ENCODE results near the gene SPO11. TPM values are rescaled to one million over a fixed set of nuclear protein-coding genes. Genes with fewer than 3 reads are reported as not detected.

Gene SPO11
- total RNA-seq, 5 donors from 2014 or later (not counting 1 experiment from before 2014, with no cell fraction given): not detected

DNA sequence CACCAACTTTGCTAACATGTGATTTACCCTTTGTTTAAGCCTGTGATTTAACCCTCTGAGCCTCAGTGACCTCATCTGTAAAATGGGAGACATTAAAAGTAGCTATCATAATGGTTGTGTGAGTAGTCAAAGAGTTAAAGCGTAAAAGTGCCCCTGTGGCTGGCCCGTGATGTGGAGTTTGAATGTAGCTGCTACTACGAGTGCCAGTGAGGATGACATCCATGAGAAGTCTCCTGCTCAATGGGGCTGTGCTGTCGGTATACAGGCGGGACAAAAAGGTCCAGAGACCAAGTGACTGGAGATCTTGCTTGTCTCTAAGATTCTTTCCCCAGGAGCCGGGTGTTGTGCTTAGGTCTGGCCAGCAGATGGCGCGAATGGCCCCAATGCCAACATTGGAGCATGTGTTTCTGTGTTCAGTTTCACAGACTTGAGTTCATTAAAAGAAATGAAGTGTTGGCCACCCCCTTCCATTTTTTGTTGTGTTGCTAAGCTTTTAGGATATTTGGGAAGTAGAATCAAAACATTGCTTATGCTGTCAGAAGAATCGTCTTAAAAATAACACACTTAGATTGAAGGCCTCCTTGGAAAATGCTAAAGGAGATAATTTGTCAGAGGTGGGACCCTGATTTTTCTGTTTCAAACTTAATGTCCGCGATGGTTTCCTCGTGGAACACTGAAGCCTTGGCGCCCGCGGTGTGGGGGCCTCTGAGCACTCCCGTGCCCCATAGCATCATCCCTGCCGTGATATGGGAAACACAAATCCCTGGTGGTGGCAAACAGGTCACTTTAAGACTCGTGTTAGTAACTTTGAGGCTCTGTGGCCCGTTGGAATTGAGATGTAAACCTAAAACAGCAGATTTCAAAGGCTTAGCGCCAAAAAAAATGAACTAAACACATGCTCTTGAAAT is 52.2 kb downstream of the SPO11 start:
- Histone ChIP-seq H3K36me3 (ENCODE audit: control insufficient read depth in 2 of 2, extremely low read depth in 1 of 2, insufficient read depth in 1 of 2, low read length in 1 of 2) (peaks cover 20 to 44% of the 10 kb centered on the region in 2 donors), H3K9me3 (no peaks in the 10 kb centered on the region), H3K4me1 (ENCODE audit: control insufficient read depth in 1 of 2, extremely low read depth in 1 of 2, insufficient read depth in 2 of 2, low read length in 2 of 2) (peaks cover 0 to 27% of the 10 kb centered on the region in 2 experiments), H3K4me3 (ENCODE audit: control insufficient read depth in 1 of 2, extremely low read depth in 1 of 2, low read length in 1 of 2) (no peak overlapping the region), H3K27ac (ENCODE audit: low read length) (no peak overlapping the region), H3K27me3 (replicated peaks in 1 of 2; ENCODE audit: control insufficient read depth in 2 of 2, extremely low read depth in 1 of 2, insufficient read depth in 2 of 2, low read length in 1 of 2) (no peaks in the 10 kb centered on the region)
- peaks cover 13 to 23% (median 14%) of the 10 kb centered on the region in 3 donors for H3K4me1 Mint-ChIP-seq
- CTCF ChIA-PET: interaction anchor here (0.6 to 1.7 kb wide), 10 partner anchors 10 to 1916 kb away, joined by 3 to 8 read pairs (median 4); no protein-coding TSS in a partner anchor
- H3K27me3 Mint-ChIP-seq: no peaks in the 10 kb centered on the region
- no peak overlapping the region for H3K4me3 Mint-ChIP-seq
- H3K27ac Mint-ChIP-seq: peak overlapping the region; percentile 71 to 79
- DNase-seq (peak; percentile 64 to 90 (median 82)), ATAC-seq (replicated peaks in 1 of 4) (peak; percentile 74 to 83 (median 77))
- no peaks in the 10 kb centered on the region for H3K9me3 Mint-ChIP-seq
- H3K36me3 Mint-ChIP-seq: peaks cover 26% of the 10 kb centered on the region
- POLR2A ChIA-PET: interaction anchor here (0.5 to 1.0 kb wide), 3 partner anchors 11 to 60 kb away, joined by 3 to 4 read pairs (median 3); no protein-coding TSS in a partner anchor
- WGBS (ENCODE audit: insufficient coverage): 56% methylated on average over 16 of the region's 20 CpGs

DNA sequence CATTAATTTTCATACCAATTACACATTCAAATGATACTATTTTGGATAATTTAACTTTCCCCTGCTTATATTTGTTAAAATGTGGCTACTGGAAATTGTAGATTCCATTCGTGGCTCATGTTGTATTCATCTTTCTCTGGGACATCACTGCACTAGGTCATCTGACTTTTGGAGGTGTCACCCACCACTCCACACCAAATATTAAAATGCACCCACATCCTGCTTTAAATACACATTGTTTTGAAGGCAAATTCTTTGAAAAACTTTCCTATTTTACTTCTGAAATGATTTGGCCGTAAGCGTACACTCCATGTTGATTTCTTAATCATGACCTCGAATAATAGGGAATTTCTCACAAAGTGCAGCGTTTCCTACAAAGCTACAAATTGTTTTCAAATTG is 52.9 kb downstream of the SPO11 start:
- Mint-ChIP-seq H3K27ac (peak overlapping the region; percentile 71 to 79), H3K4me3 (no peak overlapping the region), H3K4me1 (peaks cover 13 to 23% (median 14%) of the 10 kb centered on the region in 3 donors), H3K9me3 (no peaks in the 10 kb centered on the region), H3K36me3 (peaks cover 19% of the 10 kb centered on the region), H3K27me3 (no peaks in the 10 kb centered on the region)
- H3K4me1 ChIP-seq (ENCODE audit: control insufficient read depth in 1 of 2, extremely low read depth in 1 of 2, insufficient read depth in 2 of 2, low read length in 2 of 2): peaks cover 0 to 27% of the 10 kb centered on the region in 2 experiments
- POLR2A ChIA-PET: no interaction called here
- no peak for DNase-seq
- H3K4me3 ChIP-seq (ENCODE audit: control insufficient read depth in 1 of 2, extremely low read depth in 1 of 2, low read length in 1 of 2): no peak overlapping the region
- H3K27ac ChIP-seq (ENCODE audit: low read length): no peak overlapping the region
- no peak for ATAC-seq (replicated peaks in 1 of 4)
- no CpG with 5 or more reads among the region's 5 CpGs for WGBS (ENCODE audit: insufficient coverage)
- CTCF ChIA-PET: interaction anchor here (0.7 to 1.7 kb wide), 5 partner anchors 10 to 1915 kb away, joined by 3 to 8 read pairs (median 4); no protein-coding TSS in a partner anchor
- H3K27me3 ChIP-seq (replicated peaks in 1 of 2; ENCODE audit: control insufficient read depth in 2 of 2, extremely low read depth in 1 of 2, insufficient read depth in 2 of 2, low read length in 1 of 2): no peaks in the 10 kb centered on the region
- H3K9me3 ChIP-seq: no peaks in the 10 kb centered on the region
- peaks cover 15 to 37% of the 10 kb centered on the region in 2 donors for H3K36me3 ChIP-seq (ENCODE audit: control insufficient read depth in 2 of 2, extremely low read depth in 1 of 2, insufficient read depth in 1 of 2, low read length in 1 of 2)

DNA sequence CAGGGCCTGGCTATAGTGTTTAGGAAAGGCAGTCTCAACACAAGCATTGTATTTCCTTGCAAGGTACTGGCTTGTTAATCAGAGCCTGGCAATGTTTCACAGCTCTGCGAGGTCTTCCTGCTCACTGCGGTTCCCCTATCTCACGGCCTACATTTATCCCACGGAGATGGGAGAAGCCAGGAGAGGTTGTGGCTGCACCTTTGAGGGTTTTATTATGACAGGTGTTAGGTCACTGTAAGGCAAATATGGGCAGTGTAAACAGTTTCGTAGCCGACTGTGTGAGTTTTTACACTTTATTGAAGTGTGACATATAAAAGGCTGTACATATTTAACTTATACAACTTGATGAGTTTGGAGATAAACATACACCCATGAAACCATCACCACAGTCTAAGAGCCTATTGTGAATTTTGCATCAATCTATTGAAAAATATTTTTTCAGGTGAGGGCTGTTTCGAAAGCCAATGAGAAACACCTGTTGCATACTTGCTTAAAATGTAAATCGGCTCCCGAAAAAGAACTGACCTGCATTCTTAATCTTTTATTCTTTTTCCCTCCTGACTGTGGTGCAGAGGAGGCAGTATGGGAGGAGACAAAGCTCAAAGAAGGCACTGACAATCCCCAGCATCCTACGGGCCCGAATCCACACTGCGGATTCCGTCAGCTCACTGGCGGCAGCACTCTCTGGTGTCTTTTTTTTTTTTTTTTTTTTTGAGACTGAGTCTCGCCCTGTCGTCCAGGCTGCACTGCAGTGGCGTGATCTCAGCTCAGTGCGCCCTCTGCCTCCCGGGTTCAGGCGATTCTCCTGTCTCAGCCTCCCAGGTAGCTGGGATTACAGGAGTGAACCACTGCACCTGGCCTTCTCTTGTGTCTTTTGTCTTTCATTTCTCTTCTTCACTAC is 54.1 kb downstream of the SPO11 start:
- ChIA-PET CTCF (interaction anchor here in 1 of 2 donors (0.6 to 0.7 kb wide), 2 partner anchors 115 to 852 kb away, joined by 3 to 5 read pairs; no protein-coding TSS in a partner anchor), POLR2A (interaction anchor here (0.6 to 0.7 kb wide), 3 partner anchors 15 to 287 kb away, joined by 6 to 16 read pairs (median 9); no protein-coding TSS in a partner anchor)
- H3K4me3 ChIP-seq (ENCODE audit: control insufficient read depth in 1 of 2, extremely low read depth in 1 of 2, low read length in 1 of 2): no peak overlapping the region
- ATAC-seq (replicated peaks in 1 of 4) (no peak), DNase-seq (no peak)
- no peaks in the 10 kb centered on the region for H3K27me3 ChIP-seq (replicated peaks in 1 of 2; ENCODE audit: control insufficient read depth in 2 of 2, extremely low read depth in 1 of 2, insufficient read depth in 2 of 2, low read length in 1 of 2)
- H3K27ac ChIP-seq (ENCODE audit: low read length): no peak overlapping the region
- 98% methylated on average over 6 of the region's 20 CpGs for WGBS (ENCODE audit: insufficient coverage)
- peaks cover 13 to 25% (median 16%) of the 10 kb centered on the region in 3 donors for H3K4me1 Mint-ChIP-seq
- H3K27ac Mint-ChIP-seq: peak overlapping the region; percentile 4 to 44
- no peaks in the 10 kb centered on the region for H3K9me3 ChIP-seq
- no peaks in the 10 kb centered on the region for H3K27me3 Mint-ChIP-seq
- H3K4me3 Mint-ChIP-seq: no peak overlapping the region
- peaks cover 8 to 25% of the 10 kb centered on the region in 2 donors for H3K36me3 ChIP-seq (ENCODE audit: control insufficient read depth in 2 of 2, extremely low read depth in 1 of 2, insufficient read depth in 1 of 2, low read length in 1 of 2)
- H3K36me3 Mint-ChIP-seq: peaks cover 12% of the 10 kb centered on the region
- H3K4me1 ChIP-seq (ENCODE audit: control insufficient read depth in 1 of 2, extremely low read depth in 1 of 2, insufficient read depth in 2 of 2, low read length in 2 of 2): peaks cover 0 to 29% of the 10 kb centered on the region in 2 experiments
- H3K9me3 Mint-ChIP-seq: no peaks in the 10 kb centered on the region

DNA sequence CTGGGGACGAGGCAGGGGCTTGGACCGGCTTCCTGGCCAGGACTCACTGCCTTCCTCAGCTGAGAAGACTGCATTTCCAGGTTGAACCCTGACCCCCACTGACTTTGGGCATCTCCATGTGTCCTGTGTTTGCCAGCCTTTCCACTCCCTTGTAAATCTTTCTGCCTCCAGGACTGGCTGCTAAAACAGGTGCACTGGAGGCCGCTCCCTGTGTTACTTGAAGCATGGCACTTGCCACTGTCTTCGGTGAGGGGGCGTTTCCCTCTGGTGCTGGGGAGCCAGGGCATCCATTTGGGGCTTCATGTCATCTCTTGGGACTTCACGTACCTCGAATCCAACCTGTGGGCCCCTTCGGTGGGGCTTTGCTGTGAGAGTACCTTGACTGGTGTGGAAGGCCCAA is 54.9 kb downstream of the SPO11 start:
- Mint-ChIP-seq H3K36me3 (peaks cover 9% of the 10 kb centered on the region), H3K27ac (no peak overlapping the region), H3K4me1 (peaks cover 15 to 29% (median 20%) of the 10 kb centered on the region in 3 donors), H3K4me3 (no peak overlapping the region), H3K27me3 (no peaks in the 10 kb centered on the region), H3K9me3 (no peaks in the 10 kb centered on the region)
- POLR2A ChIA-PET: interaction anchor here in 1 of 2 donors (0.6 kb wide), 1 partner anchor 14 kb away, joined by 9 read pairs; no protein-coding TSS in a partner anchor
- CTCF ChIA-PET: no interaction called here
- H3K27me3 ChIP-seq (replicated peaks in 1 of 2; ENCODE audit: control insufficient read depth in 2 of 2, extremely low read depth in 1 of 2, insufficient read depth in 2 of 2, low read length in 1 of 2): no peaks in the 10 kb centered on the region
- ATAC-seq (replicated peaks in 1 of 4) (no peak), DNase-seq (no peak)
- peaks cover 7 to 21% of the 10 kb centered on the region in 2 donors for H3K36me3 ChIP-seq (ENCODE audit: control insufficient read depth in 2 of 2, extremely low read depth in 1 of 2, insufficient read depth in 1 of 2, low read length in 1 of 2)
- 96% methylated on average over 5 of the region's 8 CpGs for WGBS (ENCODE audit: insufficient coverage)
- no peaks in the 10 kb centered on the region for H3K9me3 ChIP-seq
- peaks cover 0 to 35% of the 10 kb centered on the region in 2 experiments for H3K4me1 ChIP-seq (ENCODE audit: control insufficient read depth in 1 of 2, extremely low read depth in 1 of 2, insufficient read depth in 2 of 2, low read length in 2 of 2)
- H3K27ac ChIP-seq (ENCODE audit: low read length): no peak overlapping the region
- no peak overlapping the region for H3K4me3 ChIP-seq (ENCODE audit: control insufficient read depth in 1 of 2, extremely low read depth in 1 of 2, low read length in 1 of 2)

DNA sequence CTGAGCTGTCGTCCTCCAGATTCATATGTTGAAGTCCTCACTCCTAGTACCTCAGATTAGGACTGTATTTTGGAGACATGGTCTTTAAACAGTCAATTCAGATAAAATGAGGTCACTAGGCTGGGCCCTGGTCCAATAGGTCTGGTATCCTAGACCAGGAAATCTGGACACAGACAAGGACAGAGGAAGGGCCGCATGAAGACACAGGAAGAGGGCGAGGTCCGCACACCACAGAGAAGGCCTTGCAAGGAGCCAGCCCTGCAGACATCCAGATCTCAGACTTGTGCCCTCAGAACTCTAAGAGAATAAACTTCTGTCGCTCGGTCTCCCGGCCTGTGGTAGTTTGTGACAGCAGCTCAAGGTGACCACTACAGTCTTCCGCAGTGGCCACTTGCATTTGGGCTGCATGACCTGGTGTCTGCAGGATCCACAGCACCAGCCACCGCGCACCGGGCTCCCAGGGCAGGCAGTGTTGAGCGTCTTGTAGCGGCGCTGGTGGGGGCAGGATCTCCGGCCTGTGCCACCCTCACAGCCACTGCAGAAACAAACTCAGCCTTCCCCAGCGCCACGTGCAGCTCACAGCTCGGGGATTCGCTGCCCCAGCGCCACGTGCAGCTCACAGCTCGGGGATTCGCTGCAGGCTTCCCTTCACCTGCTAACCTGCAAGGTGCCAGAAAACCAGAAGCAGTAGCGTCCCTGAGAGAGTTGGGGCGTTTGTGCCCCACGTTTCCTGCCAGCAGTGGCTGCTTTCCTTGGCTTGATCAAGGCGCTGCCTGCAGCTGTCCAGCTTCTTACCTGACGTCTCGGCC is 55.6 kb downstream of the SPO11 start:
- Mint-ChIP-seq H3K4me1 (peaks cover 21 to 35% (median 25%) of the 10 kb centered on the region in 3 donors), H3K27ac (no peak overlapping the region), H3K4me3 (no peak overlapping the region), H3K27me3 (no peaks in the 10 kb centered on the region), H3K9me3 (no peaks in the 10 kb centered on the region), H3K36me3 (peaks cover 6% of the 10 kb centered on the region)
- 96% methylated on average over 26 of the region's 29 CpGs for WGBS (ENCODE audit: insufficient coverage)
- DNase-seq (no peak), ATAC-seq (replicated peaks in 1 of 4) (no peak)
- ChIA-PET POLR2A (no interaction called here), CTCF (no interaction called here)
- Histone ChIP-seq H3K4me3 (ENCODE audit: control insufficient read depth in 1 of 2, extremely low read depth in 1 of 2, low read length in 1 of 2) (no peak overlapping the region), H3K36me3 (ENCODE audit: control insufficient read depth in 2 of 2, extremely low read depth in 1 of 2, insufficient read depth in 1 of 2, low read length in 1 of 2) (peaks cover 7 to 17% of the 10 kb centered on the region in 2 donors), H3K27ac (ENCODE audit: low read length) (no peak overlapping the region), H3K27me3 (replicated peaks in 1 of 2; ENCODE audit: control insufficient read depth in 2 of 2, extremely low read depth in 1 of 2, insufficient read depth in 2 of 2, low read length in 1 of 2) (no peaks in the 10 kb centered on the region), H3K4me1 (ENCODE audit: control insufficient read depth in 1 of 2, extremely low read depth in 1 of 2, insufficient read depth in 2 of 2, low read length in 2 of 2) (peaks cover 1 to 42% of the 10 kb centered on the region in 2 experiments), H3K9me3 (no peaks in the 10 kb centered on the region)
